Measurements from ENCODE around the gene NARS2. TPM values are rescaled to one million over a fixed set of nuclear protein-coding genes. Genes with fewer than 3 reads are reported as not detected.
"Not testable (repeated sequence)": the region's sequence is repeated elsewhere in the genome, so short reads cannot be mapped to it uniquely, and the experiment has no call there.

The NARS2 gene
- total RNA-seq, 1 experiment from 2014 or later, result 24.3 TPM

DNA sequence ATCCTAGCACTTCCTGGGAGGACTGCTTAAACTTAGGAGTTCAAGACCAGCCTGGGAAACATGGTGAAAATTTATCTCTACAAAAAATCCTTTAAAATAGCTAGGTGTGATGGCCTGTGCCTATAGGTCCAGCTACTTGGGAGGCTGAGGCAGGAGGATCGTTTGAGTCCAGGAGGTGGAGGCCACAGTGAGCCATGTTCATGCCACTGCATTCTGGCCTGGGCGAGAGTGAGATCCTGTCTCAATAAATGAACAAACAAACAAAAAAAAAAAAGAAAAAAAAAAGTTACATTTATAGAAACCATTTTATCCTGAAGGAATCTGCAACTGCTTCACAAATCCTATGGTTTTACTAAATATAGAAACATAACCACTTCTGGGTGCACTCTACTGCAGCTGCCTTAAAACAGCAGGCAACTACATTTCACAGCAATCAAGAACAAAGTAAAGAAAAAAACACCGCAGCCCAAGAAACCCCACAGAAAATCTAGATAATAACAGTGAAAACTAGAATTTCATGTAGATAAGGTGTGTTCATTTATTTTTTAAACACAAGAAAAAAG lies 81.2 kb downstream of the NARS2 start:
- no peak for DNase-seq (ENCODE audit: low read depth)

DNA sequence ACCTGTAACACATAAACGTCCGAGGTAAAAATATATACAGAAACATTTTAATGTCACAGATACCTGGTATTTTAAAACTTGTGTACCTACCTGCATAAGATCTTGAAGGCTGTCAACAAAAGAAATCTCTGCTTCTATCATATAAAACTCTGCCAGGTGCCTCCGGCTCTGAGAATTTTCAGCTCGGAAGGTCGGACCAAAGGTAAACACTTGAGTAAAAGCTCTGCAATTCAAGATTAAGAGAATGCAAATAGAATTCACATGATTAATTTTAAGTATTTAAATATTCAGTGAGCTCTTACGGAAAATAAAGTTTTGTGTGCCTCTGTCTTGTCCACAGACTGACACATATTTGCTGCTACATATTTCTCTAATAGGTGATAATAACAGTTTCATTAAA lies 81.7 kb downstream of the NARS2 start:
- DNase-seq (ENCODE audit: low read depth), result no peak

DNA sequence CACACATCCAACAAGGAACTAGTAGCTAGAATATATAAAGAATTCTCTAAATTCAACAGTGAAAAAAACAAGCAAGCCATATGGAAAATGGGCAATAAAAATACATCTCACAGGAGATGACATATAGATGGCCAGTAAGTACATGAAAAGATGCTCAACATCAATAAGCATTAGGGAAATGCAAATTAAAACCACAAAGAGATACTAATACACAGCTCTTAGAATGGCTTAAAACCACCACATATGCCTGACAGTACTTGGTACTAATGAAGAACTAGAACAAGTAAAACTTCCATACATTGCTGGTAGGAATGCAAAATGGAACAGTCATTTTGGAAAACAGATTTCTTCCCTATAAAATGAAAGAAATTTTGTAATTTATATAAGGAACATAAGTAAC lies 85.5 kb downstream of the NARS2 start:
- no peak for DNase-seq (ENCODE audit: low read depth)

DNA sequence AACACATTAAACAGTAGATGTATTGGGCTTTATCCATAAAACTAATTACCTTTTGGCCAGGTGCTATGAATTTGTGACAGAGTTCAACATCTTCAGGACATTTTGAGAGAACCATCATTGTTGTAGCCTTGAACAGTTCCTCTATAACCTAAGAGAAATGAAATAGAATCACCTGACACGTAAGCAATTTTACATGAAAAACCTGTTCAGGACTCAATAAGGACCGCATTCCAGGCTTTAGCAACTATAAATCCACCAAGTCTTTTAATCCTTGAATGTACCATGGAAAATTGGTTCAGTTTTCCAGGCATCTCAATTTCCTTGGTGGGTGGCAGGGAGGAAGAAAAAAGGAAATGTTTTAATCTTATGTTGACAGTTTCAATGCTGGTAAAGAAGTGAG lies 96.1 kb downstream of the NARS2 start:
- DNase-seq (ENCODE audit: low read depth), result no peak

DNA sequence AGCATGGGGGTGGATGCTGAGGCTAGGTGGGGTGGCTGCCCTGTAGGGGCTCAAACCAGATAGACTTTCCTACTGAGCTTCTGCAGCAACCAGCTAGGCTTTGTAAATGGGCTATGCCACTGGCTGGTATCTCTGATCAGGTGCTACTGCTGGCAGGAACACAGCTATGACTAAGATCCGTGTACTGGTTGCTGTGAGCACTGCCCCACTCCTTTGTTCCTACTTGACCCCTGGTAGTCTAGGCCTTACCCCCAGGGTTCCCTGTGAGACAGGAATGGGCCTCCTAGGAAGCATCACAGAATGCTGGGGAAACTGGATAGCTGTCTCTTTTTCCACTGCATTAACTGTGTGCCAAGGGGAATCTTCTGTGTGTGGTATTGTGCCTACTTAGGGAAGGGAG lies 98.6 kb downstream of the NARS2 start:
- DNase-seq (ENCODE audit: low read depth), result no peak

DNA sequence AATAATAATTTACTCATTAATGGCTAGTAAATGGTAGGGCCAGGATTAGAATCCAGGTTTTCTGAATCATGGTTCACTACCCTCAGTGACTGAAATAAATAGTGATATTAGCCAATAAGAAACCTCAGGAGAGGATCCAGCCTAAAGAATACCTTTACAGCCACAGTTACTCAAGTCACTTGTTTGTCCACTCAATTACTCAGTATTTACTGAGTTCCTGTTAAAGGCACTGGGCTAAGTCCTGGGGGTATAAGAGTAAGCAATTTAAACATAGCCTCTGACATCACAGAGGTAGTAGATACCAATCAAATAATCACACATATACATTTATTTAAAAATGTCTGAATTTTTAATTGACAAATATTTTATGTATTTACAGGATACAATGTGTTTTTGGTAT lies 100.2 kb downstream of the NARS2 start:
- DNase-seq (ENCODE audit: low read depth), result no peak

DNA sequence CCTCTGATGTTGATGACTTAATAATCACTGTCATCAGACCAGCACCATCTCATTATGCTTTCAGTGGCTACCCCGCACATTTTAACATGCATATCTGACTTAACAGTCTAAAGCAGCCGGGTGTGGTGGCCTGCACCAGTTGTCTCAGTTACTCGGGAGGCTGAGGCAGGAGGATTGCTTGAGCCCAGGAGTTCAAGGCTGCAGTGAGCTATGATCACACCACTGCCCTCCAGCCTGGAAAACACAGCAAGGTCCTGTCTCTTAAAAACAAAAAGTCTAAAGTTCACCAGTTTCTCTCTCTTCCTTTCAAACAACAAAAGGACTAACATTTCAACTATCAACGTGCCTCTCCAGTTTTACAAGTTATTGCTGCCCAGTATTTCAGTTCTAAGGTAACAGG lies 101.8 kb downstream of the NARS2 start:
- no peak for DNase-seq (ENCODE audit: low read depth)

DNA sequence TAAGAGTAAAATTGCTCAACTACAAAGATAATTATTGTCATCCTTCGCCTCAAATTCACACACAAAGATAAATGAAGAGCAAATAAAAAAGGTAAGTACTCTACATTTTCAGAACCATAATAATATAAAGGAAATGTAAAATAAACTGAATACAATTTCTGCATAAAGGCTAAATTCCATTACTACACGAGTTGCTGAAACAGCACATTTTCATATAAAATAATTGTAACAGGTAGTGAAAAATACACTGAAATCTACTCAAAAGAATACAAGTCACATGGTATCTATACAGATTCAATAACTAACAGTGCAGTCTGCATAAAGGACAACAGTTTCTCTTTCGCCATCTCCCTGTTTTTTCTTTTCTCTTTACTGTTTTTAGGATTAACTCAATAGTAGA lies 102.3 kb downstream of the NARS2 start:
- DNase-seq (ENCODE audit: low read depth), result no peak

DNA sequence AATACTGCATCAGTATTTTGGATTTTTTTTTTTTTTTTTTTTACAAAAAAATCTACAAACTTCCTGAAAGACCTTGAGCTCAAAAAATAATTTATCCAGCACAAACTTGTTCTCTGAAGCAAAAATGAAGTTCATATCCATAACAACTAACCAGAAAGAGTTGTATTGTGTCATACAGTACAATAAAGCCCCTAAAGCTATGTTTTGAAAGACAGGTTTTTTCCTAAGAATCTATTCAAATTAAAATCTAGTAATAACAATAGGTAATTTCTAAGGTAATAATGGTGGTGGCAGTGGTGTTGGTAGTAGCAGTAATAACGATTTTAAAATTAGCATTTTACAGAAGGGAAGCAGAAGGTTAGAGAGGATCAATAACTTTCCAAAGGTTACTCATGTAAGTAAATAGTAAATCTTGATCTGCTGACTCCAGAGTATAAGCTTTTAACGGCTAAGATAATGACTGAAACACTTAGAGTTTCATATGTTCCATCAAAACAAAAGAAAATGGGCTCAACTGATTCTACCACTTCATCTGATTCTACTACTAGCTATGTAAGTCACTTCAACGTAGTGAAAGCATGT lies 103.7 kb downstream of the NARS2 start:
- DNase-seq (ENCODE audit: low read depth), result no peak

DNA sequence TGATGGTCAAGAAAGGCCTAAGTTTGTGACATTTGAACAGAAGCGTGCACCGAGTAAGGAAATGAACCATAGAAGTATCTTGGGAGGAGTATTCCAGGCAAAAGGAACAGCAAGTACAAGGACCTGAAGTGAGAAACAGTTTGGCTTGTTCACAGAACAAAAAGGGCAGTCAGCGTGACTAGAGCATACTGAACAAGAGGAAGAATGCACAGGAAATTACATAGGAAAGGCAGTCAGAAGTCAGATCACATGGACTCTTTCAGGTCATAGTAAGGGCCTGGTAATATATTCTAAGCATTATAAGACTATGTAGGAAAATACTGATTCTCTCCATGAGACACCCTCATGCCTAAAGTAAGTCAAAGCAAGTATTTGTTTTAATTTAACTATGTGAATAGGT lies 104.8 kb downstream of the NARS2 start:
- DNase-seq (ENCODE audit: low read depth), result no peak

DNA sequence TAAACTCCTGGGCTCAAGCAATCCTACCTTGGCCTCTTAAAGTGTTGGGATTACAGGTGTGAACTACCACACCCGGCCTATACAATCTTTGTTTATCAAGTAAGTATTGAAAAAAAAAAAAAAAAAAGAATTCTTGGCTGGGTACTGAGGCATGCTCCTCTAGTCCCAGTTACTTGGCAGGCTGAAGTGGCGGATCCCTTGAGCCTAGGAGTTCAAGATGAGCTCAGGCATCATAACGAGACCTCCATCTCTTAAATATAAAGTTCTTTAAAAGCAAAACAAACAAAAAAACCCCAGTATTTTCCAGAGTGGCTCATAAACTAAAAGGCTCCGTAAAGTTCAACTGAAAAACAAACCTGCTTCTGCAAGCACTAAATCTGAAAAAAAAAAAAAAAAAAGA lies 106.7 kb downstream of the NARS2 start:
- DNase-seq (ENCODE audit: low read depth), result no peak

DNA sequence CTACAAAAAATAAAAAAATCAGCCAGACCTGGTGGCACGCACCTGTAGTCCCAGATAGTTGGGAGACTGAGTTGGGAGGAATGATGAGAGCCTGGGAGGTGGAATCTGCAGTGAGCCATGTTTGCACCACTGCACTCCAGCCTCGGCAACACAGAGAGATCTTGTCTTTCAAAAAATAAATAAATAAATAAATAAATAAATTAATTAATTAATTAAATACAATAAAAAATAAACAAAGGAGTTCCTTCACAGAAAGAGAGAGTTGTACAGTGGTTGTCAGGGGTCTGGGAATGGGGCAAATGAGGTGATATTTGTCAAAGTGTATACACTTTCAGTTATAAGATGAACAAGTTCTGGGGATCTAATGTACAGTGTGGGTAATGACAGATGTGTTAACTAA lies 107.3 kb downstream of the NARS2 start:
- no peak for DNase-seq (ENCODE audit: low read depth)

DNA sequence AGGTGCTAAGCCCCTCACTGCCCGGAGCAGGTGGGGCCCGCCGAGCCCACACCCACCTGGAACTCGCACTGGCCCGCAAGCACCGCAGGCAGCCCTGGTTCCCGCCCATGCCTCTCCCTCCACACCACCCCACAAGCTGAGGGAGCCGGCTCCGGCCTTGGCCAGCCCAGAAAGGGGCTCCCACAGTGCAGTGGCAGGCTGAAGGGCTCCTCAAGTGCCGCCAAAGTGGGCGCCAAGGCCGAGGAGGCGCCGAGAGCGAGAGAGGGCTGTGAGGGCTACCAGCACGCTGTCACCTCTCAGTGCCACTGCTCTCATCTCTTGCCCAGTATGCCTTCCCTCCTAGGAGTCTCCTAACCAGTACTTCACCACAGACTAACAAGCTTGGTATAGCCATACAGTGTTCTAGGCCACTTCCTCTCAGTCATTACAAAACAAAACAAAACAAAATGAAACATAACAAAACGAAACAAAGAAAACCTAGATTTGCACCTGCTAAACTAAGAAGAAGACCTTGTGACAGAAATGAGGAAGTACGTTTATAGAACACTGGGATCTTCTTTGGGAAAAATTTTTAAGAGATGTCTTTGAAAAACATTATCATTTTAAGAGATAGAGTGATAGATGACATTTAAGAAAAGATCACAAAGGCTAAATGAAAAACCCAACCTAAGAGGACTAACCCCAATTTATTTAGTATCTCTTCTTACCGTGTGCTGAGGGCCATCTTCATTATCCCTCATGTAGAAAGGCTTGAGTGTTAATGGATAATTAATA lies 109.3 kb downstream of the NARS2 start:
- no peak for DNase-seq (ENCODE audit: low read depth)

DNA sequence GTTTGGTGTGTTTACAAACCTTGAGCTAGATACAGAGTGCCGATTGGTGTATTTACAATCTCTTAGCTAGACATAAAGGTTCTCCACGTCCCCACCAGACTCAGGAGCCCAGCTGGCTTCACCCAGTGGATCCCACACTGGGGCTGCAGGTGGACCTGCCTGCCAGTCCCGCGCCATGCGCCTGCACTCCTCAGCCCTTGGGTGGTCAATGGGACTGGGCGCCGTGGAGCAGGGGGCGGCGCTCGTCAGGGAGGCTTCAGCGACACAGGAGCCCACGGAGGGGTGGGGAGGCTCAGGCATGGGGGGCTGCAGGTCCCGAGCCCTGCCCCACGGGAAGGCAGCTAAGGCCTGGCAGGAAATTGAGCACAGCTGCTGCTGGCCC lies 109.9 kb downstream of the NARS2 start:
- DNase-seq (ENCODE audit: low read depth), result not testable (repeated sequence)

DNA sequence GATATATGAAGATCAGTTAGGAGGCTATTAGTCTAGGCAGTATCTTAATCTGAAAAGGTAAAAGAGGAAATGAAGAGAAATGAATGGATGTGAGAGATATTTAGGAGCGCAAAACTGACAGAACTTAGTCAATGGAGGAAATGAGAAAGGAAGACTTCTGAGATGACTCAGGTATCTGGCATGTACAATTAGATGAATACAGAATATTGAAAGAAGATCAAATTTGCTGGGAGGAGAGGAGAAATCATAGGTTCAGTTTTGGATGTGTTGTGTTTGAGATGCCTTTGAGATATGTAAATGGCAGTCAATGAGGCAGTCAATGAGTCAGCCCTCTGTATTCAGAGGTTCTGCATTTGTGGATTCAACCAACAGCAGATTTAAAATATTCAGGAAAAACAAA lies 114.2 kb downstream of the NARS2 start:
- peak; percentile 32 for DNase-seq (ENCODE audit: low read depth)

DNA sequence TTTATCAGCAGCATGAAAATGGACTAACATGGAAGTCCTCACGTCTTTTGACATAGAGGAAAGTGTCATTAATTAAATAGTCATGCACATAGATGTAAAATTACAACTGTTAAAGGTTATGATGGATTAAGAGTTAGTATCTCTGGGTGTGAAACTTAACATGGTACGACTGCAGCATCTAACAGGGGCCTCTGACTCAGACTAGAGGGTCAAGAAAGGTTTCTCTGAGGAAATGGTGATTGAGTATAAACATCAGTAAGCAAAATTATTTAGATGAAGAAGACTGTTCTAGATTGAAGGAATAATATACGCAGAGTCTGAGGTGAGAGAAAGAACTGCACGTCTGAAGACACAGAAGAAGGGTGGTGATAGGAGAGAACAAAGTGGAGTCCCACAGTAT lies 114.9 kb downstream of the NARS2 start:
- no peak for DNase-seq (ENCODE audit: low read depth)

DNA sequence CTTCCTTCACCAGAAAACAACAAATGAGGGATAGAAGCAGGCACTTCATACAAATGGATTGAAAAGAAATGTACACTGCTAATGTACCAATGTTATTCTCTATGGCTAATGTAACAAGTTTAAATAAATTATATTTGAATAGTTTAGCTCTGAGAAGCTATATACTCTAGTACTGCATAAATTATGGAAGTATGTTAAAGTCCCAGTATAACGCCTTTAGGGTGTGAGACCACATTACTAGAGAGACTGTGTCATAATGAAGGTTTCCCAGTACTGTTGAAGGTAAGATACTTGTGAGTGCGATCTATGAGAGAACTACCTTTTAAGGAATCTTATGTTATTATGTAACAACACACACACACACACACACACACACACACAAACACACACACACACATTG lies 117.2 kb downstream of the NARS2 start:
- DNase-seq (ENCODE audit: low read depth), result no peak

DNA sequence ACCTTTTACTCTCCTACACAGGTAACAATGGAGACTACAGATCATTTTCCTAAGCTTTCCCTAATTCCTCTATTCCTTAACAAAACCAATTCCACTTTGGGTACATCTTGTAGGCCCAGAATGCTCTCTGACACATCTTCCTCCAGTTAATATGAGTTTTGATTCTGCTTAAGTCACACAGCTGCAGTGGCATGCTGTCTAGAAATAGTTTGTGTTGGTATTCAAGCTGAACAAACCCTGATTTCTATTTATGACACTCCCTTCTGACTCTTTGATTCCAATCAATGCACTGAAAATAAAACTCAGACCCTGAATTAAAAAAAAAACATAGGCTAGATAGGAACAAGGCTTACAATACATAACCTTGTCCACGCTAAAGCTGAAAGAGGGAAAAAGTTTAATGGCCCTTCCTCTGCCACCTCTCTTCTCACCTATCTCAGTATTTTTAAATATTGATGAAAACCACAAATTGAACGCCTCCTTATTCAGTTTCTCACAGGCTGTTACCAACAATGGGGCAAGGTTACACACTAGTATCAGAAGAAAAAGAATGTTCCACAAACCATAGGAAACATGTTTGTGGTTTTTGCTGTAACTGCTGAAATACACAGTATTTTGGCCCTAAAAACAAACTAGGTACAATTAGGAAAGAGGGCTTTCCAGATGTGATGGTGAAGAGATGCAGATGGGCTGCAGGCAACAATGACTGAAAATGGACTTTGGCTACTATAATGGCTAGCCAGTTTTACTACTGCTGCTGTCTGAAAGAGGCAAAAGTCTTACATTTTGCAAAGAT lies 121.3 kb downstream of the NARS2 start:
- no peak for DNase-seq (ENCODE audit: low read depth)

DNA sequence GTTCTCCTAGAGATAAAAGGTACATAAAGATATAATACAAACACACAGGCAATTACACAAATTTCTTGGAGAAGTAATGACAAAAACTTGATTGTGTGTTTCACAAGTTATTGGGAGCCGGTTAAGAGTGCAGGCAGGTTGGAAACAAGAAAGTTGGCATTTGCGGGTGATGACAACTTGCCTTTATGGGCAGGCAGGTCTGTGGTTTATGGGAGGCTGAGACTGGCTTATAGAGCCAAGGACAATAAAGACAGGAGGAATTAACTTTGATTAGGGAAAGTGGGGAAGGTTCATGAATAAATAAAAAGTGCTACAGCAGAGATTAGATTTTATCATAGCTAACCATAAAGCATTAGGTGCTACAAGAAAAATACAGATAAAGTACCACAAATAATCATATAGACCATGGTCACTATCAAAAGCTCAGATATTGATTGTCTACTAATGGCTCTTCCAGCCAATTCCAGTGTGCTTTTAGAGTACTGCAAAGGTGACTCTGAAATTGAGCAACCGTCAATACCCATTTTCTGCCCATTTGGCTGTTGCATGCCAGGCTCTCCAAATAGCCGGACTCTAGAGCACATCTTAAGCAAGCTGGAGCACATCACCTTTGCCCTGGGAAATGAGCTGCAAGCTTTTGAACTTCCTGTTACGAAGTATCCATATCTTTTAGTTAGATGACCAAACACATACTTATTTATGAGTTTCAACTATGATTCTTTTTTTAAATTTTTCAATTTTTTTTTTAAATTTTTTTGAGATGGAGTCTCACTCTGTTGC lies 123.1 kb downstream of the NARS2 start:
- no peak for DNase-seq (ENCODE audit: low read depth)

DNA sequence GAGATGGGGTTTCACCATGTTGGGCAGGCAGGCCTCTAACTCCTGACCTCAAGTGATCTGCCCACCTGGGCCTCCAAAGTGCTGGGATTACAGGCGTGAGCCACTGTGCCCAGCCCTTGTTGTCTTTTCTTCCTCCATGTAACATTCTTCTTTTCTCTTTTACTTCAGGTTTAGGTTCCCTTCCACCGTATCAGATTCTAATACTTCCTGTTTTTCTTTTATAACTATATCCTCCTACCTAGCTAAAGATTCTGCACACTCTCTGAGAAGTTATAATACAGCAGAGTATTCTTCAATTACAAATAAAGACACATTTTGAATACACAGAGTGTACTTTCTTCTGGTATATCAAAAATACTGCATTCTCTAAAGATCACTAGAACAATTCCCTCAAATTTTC lies 123.8 kb downstream of the NARS2 start:
- no peak for DNase-seq (ENCODE audit: low read depth)

DNA sequence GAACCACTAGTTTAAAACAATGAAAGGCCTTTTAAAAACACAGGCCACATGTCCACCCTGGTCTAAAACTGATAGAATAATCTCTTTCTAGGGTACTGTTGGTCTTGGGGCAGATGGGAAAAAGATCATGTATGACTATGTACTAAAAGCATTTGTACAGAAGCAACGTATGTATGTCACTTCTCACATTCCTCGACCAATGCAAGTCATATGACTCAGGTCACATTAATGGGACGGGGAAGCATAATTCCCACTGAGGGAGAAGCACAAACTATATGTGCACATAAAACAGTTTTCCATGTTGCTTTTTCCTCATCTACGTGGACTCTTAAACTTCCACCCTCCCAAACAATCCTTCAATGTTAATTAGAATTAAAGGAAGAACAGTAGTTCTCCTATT lies 124.8 kb downstream of the NARS2 start:
- no peak for DNase-seq (ENCODE audit: low read depth)

DNA sequence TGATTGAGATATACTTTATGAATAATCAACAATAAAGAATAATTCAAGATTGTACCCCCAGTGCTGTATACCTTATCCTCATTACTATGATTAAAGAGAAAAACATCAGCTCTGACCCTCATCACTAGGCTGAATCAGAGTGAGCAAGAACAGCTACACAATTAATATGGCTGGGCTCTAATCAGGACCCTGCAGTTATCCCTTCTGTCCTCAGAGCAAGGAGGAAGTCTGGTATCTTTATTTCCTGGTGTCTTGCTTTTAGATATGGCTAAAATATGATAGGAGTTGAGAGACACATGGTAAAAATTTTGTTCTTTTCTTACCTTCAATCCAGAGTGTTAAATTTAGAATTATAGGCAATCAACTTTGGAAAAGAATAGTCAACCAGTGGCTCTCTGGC lies 128.5 kb downstream of the NARS2 start:
- DNase-seq (ENCODE audit: low read depth), result no peak

Measured in LHCN-M2 (cell line).